HCT116 (cell line): Measurements from ENCODE around the gene STPG3. TPM values are rescaled to one million over a fixed set of nuclear protein-coding genes. Genes with fewer than 3 reads are reported as not detected.
A peak's percentile ranks its signal among the peaks of the same experiment; 100 is the strongest.

Source experiments
- ATAC-seq: fragments of 200-7000 bp; cut with Tn5 transposase; 2 replicates; pipeline ENCODE4 v1.9.1; 2020; ENCODE audit warnings: mild to moderate bottlenecking, moderate library complexity
- BruUV-seq: library from RNA; stranded (reverse); fragments of 400-500 nt; replicated peaks from 2 replicates; lab custom pipeline; 2021; lab: Mats Ljungman, UMichigan
- CTCF ChIA-PET: fragments of 300-600 bp; sonication (Branson Sonifier 250); formaldehyde crosslinking; loops from one replicate; lab custom pipeline; 2021; ENCODE audit warnings: antibody characterized with exemption; lab: Charles Lee
- POLR2A ChIA-PET: fragments of 300-600, 350-600 bp; sonication (Branson Sonifier 250); formaldehyde crosslinking; loops from one replicate; lab custom pipeline; 2021; ENCODE audit warnings: antibody characterized with exemption; lab: Charles Lee
- RAD21 ChIA-PET, 2 experiments: fragments of 300-600 bp; sonication (Branson Sonifier 250); formaldehyde crosslinking; loops; one replicate each; lab custom pipeline; 2023; ENCODE audit warnings: low total read pairs in 2 of 2; ENCODE audit not compliant: uncharacterized antibody in 2 of 2, unreplicated experiment in 2 of 2, low non-redundant PET in 1 of 2; lab: Charles Lee
- DNase-seq: peaks from one replicate; pipeline ENCODE4 v3.0.0-alpha.2; 2010; ENCODE audit warnings: low read depth, low spot score
- H2AFZ ChIP-seq: fragments of 200-600 bp; shearing (Covaris generic), sonication (generic); 2 replicates; pipeline ENCODE4 v1.6.1; 2017; ENCODE audit warnings: low read depth, mixed run types, mixed read lengths, antibody characterized with exemption, low read length; ENCODE audit not compliant: poor library complexity, severe bottlenecking
- H3K27ac ChIP-seq: 2 replicates; pipeline ENCODE4 v1.5.1; 2012; ENCODE audit warnings: low read depth, low read length
- H3K27me3 ChIP-seq: fragments of 200-600 bp; sonication (generic); 2 replicates; pipeline ENCODE4 v1.6.1; 2016; ENCODE audit warnings: mixed run types, low read length, mixed read lengths; ENCODE audit not compliant: insufficient read depth
- H3K36me3 ChIP-seq, 2 experiments: fragments of 200-500 bp in 1 of 2; fragments of 200-600 bp in 1 of 2; sonication (Bioruptor generic) in 1 of 2; sonication (generic) in 1 of 2; 2 replicates each; pipeline versions ENCODE4 v1.5.1 to v1.6.1; 2014 to 2016; ENCODE audit warnings: low read length in 2 of 2, inconsistent platforms in 1 of 2, mixed read lengths in 1 of 2, mixed run types in 1 of 2; ENCODE audit not compliant: insufficient read depth in 2 of 2, control insufficient read depth in 1 of 2
- H3K4me1 ChIP-seq, 2 experiments: fragments of 200-600 bp in 1 of 2; sonication (generic) in 1 of 2; 2 replicates each; pipeline versions ENCODE4 v1.5.1 to v1.6.1; 2012 to 2017; ENCODE audit warnings: low read length in 2 of 2, inconsistent platforms in 1 of 2, mild to moderate bottlenecking in 1 of 2, mixed read lengths in 1 of 2, mixed run types in 1 of 2, moderate library complexity in 1 of 2; ENCODE audit not compliant: insufficient read depth in 2 of 2, control insufficient read depth in 1 of 2
- H3K4me2 ChIP-seq: fragments of 200-600 bp; sonication (generic); 2 replicates; pipeline ENCODE4 v1.6.1; 2017; ENCODE audit warnings: mixed run types, low read length, mixed read lengths
- H3K4me3 ChIP-seq, 2 experiments: fragments of 200-600 bp in 1 of 2; sonication (generic) in 1 of 2; replicated peaks in 1 of 2; 2 replicates each; pipeline ENCODE4 v1.5.1; 2011 to 2016; ENCODE audit warnings: low read length in 2 of 2, control low read depth in 1 of 2, low read depth in 1 of 2, mild to moderate bottlenecking in 1 of 2, mixed read lengths in 1 of 2, mixed run types in 1 of 2
- H3K79me2 ChIP-seq: fragments of 200-600 bp; sonication (generic); 2 replicates; pipeline ENCODE4 v1.6.1; 2017; ENCODE audit warnings: mild to moderate bottlenecking, mixed run types, low read length, moderate library complexity, mixed read lengths; ENCODE audit not compliant: insufficient read depth
- H3K9ac ChIP-seq: fragments of 200-600 bp; sonication (generic); 2 replicates; pipeline ENCODE4 v1.6.1; 2016; ENCODE audit warnings: low read length, mixed read lengths
- H3K9me2 ChIP-seq: fragments of 200-600 bp; sonication (generic), shearing (Covaris generic); 2 replicates; pipeline ENCODE4 v1.6.1; 2017; ENCODE audit warnings: mixed run types, mild to moderate bottlenecking, moderate library complexity; ENCODE audit not compliant: insufficient read depth
- H3K9me3 ChIP-seq, 2 experiments: fragments of 200-500 bp in 1 of 2; fragments of 200-600 bp in 1 of 2; sonication (Bioruptor generic) in 1 of 2; sonication (generic) in 1 of 2; 2 replicates each; pipeline ENCODE4 v1.6.1; 2014 to 2017; ENCODE audit warnings: low read length in 2 of 2, mixed read lengths in 2 of 2, inconsistent platforms in 1 of 2, low read depth in 1 of 2, mild to moderate bottlenecking in 1 of 2, mixed run types in 1 of 2, moderate library complexity in 1 of 2; ENCODE audit not compliant: control insufficient read depth in 1 of 2, insufficient read depth in 1 of 2
- H4K20me1 ChIP-seq: fragments of 200-600 bp; sonication (generic), shearing (Covaris generic); 2 replicates; pipeline ENCODE4 v1.6.1; 2017; ENCODE audit warnings: mixed run types, mild to moderate bottlenecking, moderate library complexity; ENCODE audit not compliant: insufficient read depth
- CEBPB ChIP-seq: IDR thresholded peaks from 2 replicates; pipeline ENCODE4 v1.6.1; 2012; ENCODE audit warnings: low read depth
- CTCF ChIP-seq, 3 experiments: fragments of 200-600 bp in 1 of 3; sonication (generic) in 1 of 3; IDR thresholded peaks in 2 of 3; conservative IDR thresholded peaks in 1 of 3; 2 replicates each; pipeline ENCODE4 v1.5.1; 2012 to 2017; ENCODE audit warnings: low read depth in 2 of 3, low read length in 2 of 3, antibody characterized with exemption in 1 of 3, borderline replicate concordance in 1 of 3, control low read depth in 1 of 3, mild to moderate bottlenecking in 1 of 3, mixed read lengths in 1 of 3, mixed run types in 1 of 3, moderate library complexity in 1 of 3; ENCODE audit not compliant: insufficient read depth in 1 of 3
- FOSL1 ChIP-seq: IDR thresholded peaks from 2 replicates; pipeline ENCODE4 v1.6.1; 2012; ENCODE audit warnings: low read depth
- JUND ChIP-seq: IDR thresholded peaks from 2 replicates; pipeline ENCODE4 v1.6.1; 2012
- POLR2A ChIP-seq: IDR thresholded peaks from 2 replicates; pipeline ENCODE4 v1.7.0; 2011; ENCODE audit warnings: borderline replicate concordance; ENCODE audit not compliant: insufficient read depth, insufficient read length; ENCODE audit errors: extremely low read depth
- ZFX ChIP-seq: fragments of 450-650 bp; IDR thresholded peaks from 2 replicates; pipeline ENCODE4 v1.6.1; 2017
- ZNF274 ChIP-seq: fragments of 200-500 bp; sonication (Bioruptor generic); IDR thresholded peaks from 2 replicates; pipeline ENCODE4 v1.6.1; 2014; ENCODE audit warnings: mild to moderate bottlenecking, low read depth, low read length, inconsistent platforms
- intact Hi-C: fragments of 100-400 bp; cut with micrococcal nuclease; formaldehyde crosslinking; loops from 2 replicates; pipeline ENCODE4 v1.10.0; 2022
- total RNA-seq: library from RNA; stranded (reverse); gene quantifications from one replicate; pipeline ENCODE4 v1.2.1, GENCODE V29; 2021; ENCODE audit not compliant: unreplicated experiment

STPG3 gene
- total RNA-seq, 1 experiment from 2014 or later = not detected

GRCh38 chr9:137299203-137299565 lies 48.1 kb downstream of the STPG3 start:
- Histone ChIP-seq H3K4me1 (peaks cover 32 to 67% of the 10 kb centered on the region in 2 experiments), H3K9me2 (no peaks in the 10 kb centered on the region), H3K4me2 (no peak overlapping the region)
- RAD21 ChIA-PET = no interaction called here
- BruUV-seq = no TSS peak
- TF ChIP-seq POLR2A = no peak
- no peak for TF ChIP-seq CEBPB
- TF ChIP-seq CTCF (IDR thresholded peaks at IDR 0.05 in 2 of 3, conservative IDR thresholded peaks at IDR 0.05 in 1 of 3; ENCODE audit: borderline replicate concordance in 1 of 3, insufficient read depth in 1 of 3, low read depth in 2 of 3, low read length in 2 of 3) = no peak
- TF ChIP-seq JUND = no peak
- TF ChIP-seq FOSL1 = no peak
- TF ChIP-seq, all 23 proteins: peak for 0
- Histone ChIP-seq H3K79me2 (peaks cover 17% of the 10 kb centered on the region), H3K9ac (no peak overlapping the region), H3K27ac (no peak overlapping the region; the same call in 1 of the 2 replicates), H2AFZ (no peak overlapping the region), H3K27me3 (no peaks in the 10 kb centered on the region), H3K36me3 (no peaks in the 10 kb centered on the region), H3K9me3 (no peaks in the 10 kb centered on the region), H3K4me3 (no peak overlapping the region), H4K20me1 (peaks cover 2% of the 10 kb centered on the region; the same call in 1 of the 2 replicates)
- ATAC-seq (no peak), DNase-seq (no peak)
- intact Hi-C loops = no loop called here
- ChIA-PET CTCF (no interaction called here), POLR2A (no interaction called here)

- Histone ChIP-seq H3K27ac (no peak overlapping the region), H3K4me3 (no peak overlapping the region; a peak in 1 of 4 replicates), H3K4me2 (peak overlapping the region; percentile 97; the same call in 1 of the 2 replicates), H3K9me3 (no peaks in the 10 kb centered on the region), H3K36me3 (no peaks in the 10 kb centered on the region), H3K9ac (no peak overlapping the region), H4K20me1 (peaks cover 2% of the 10 kb centered on the region; the same call in 1 of the 2 replicates), H3K79me2 (peaks cover 17% of the 10 kb centered on the region), H3K4me1 (peaks cover 32 to 67% of the 10 kb centered on the region in 2 experiments), H2AFZ (no peak overlapping the region), H3K27me3 (no peaks in the 10 kb centered on the region), H3K9me2 (no peaks in the 10 kb centered on the region)
- ATAC-seq (no peak), DNase-seq (no peak)
- intact Hi-C loops = loop anchor here (2.0 kb wide), 1 partner anchor 107 kb away; no protein-coding TSS in a partner anchor
- TF ChIP-seq CEBPB (no peak), ZFX (no peak), ZNF274 (no peak)
- ChIA-PET POLR2A (no interaction called here), RAD21 (no interaction called here), CTCF (no interaction called here)
- BruUV-seq = TSS peak; percentile 92
Measured at GRCh38 chr9:137299938-137300337, 48.9 kb downstream of the STPG3 start.
